Measurements from ENCODE around the gene OR3A3.
"Not testable (repeated sequence)": the region's sequence is repeated elsewhere in the genome, so short reads cannot be mapped to it uniquely, and the experiment has no call there.

The OR3A3 gene

DNA sequence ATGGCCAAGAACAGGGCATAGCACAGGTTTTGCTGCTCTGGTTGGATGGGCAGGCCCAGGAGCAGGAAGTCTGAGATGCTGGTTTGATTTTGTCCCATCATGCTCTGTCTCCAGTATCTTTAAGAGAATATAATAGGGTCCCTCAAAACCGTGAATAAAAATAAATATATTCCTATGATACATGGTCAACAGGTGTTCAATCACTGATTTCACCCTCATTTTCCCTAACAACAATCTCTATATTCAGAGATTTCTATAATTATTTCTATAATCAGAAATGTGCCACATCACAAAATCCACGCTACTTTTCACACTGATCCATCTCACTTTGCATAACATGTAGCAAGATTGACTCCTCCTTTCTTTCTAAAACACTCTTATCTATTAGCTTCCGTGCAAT lies 22.6 kb downstream of the OR3A3 start, which contains the start of gene OR1E2:
Gene OR1E2, minus strand, starts transcription at position 101 of the 400 bp plus-strand sequence. Its CDS starts 0 bp downstream, at position 101.
- Mint-ChIP-seq H3K36me3 (ENCODE audit: low read depth) (no peaks in the 10 kb centered on the region), H3K27me3 (ENCODE audit: low read depth) (peaks cover 4% of the 10 kb centered on the region), H3K4me1 (no peaks in the 10 kb centered on the region), H3K27ac (no peak within 1 kb of the TSS), H3K4me3 (no peak within 1 kb of the TSS), H3K9me3 (peaks cover 24% of the 10 kb centered on the region)
- TF ChIP-seq, protein P1, sequence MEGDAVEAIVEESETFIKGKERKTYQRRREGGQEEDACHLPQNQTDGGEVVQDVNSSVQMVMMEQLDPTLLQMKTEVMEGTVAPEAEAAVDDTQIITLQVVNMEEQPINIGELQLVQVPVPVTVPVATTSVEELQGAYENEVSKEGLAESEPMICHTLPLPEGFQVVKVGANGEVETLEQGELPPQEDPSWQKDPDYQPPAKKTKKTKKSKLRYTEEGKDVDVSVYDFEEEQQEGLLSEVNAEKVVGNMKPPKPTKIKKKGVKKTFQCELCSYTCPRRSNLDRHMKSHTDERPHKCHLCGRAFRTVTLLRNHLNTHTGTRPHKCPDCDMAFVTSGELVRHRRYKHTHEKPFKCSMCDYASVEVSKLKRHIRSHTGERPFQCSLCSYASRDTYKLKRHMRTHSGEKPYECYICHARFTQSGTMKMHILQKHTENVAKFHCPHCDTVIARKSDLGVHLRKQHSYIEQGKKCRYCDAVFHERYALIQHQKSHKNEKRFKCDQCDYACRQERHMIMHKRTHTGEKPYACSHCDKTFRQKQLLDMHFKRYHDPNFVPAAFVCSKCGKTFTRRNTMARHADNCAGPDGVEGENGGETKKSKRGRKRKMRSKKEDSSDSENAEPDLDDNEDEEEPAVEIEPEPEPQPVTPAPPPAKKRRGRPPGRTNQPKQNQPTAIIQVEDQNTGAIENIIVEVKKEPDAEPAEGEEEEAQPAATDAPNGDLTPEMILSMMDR (IDR thresholded peaks at IDR 0.05; ENCODE audit: unreplicated experiment in 3 of 3) = no peak

DNA sequence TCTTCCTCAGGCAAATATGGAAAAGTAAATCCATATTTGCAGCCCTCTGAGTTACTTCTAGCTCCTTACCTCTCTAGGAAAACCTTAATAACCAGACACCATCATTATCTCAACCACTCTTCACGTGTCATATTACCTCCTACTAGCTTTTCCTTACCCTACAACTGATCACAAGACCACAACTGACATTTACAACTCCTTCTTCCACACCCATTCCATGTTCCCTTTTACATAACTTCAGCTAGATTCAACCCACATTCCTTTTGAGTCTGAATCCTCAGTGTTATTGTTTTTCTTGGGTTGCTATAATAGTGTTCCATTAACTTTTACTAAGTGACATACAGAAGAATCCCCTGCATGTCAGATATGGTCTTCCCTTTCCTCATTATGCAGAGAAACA lies 27.2 kb downstream of the OR3A3 start:
- Mint-ChIP-seq H3K27me3 (ENCODE audit: low read depth) (peaks cover 13% of the 10 kb centered on the region), H3K4me3 (no peak overlapping the region), H3K4me1 (no peaks in the 10 kb centered on the region), H3K9me3 (peaks cover 2% of the 10 kb centered on the region), H3K27ac (no peak overlapping the region), H3K36me3 (ENCODE audit: low read depth) (no peaks in the 10 kb centered on the region)
- TF ChIP-seq, protein P1 (IDR thresholded peaks at IDR 0.05; ENCODE audit: unreplicated experiment in 3 of 3) = no peak

DNA sequence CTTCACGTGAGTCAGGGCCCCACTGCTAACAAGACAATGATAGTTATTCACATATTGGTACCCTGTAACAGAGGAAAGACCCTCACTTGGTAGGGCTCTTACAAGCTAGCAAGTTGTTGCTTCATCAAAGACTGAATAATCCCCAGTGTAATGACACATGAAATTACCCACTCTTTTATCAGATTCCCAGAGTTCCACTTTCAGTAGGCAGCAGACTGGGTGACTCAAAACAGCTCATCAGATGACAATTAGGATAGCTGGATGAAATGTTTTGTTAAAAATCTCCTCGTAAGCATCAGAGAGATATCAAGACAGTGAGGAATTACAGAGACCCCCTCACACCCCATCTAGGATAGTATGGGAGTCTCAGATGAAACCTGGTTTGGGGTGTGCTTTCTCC lies 29.3 kb downstream of the OR3A3 start:
- Mint-ChIP-seq H3K27me3 (ENCODE audit: low read depth) (peaks cover 20% of the 10 kb centered on the region), H3K4me1 (no peaks in the 10 kb centered on the region), H3K9me3 (no peaks in the 10 kb centered on the region), H3K27ac (no peak overlapping the region), H3K36me3 (ENCODE audit: low read depth) (no peaks in the 10 kb centered on the region), H3K4me3 (no peak overlapping the region)
- TF ChIP-seq, protein P1 (IDR thresholded peaks at IDR 0.05; ENCODE audit: unreplicated experiment in 3 of 3) = no peak

DNA sequence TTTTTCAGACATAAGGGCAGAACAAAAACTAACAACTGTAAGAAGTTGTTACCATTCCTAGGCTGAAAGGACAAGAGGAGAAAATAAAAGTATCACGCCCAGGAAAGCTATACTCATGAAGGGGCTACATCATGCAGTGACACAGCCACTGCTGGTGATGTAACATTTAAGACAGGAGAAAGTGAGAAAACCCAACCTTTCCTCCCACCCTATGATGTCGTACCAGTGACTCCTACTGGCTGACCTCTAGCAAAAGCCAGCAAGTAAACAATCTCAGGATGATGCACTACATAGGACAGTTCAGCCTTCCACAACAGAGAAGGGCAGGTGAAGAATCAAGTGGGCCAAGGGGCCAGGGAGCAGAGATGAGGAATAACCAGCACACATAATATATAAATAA lies 36.5 kb downstream of the OR3A3 start:
- TF ChIP-seq, protein P1 (IDR thresholded peaks at IDR 0.05; ENCODE audit: unreplicated experiment in 3 of 3) = no peak
- H3K36me3 Mint-ChIP-seq (ENCODE audit: low read depth) = no peaks in the 10 kb centered on the region

DNA sequence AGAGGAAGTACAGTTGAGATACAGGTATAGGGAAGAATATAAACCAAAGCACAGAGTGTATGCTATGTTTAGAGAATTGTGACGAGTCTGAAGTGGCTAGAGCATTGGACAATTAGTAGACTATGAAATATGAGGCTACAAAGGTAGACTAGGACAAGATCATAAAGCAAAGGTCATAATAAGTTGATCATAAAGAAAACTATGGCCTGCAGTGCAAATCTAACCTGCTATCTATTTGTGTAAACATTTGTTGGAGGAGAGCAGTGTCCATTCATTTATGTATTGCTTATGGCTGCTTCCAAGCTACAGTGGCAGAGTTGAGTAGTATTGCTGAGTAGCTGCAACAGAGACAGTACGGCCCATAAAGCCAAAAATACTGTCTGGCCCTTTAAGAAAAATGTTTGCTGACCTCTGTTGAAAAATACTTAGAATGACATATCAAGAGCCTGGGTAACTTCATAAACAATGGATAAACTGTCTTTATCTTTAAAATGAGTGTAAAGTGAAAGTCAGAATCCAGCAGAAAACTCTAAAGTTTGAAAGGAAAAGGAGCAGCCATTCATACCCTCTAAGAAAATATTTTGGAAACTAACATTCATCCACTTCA lies 37.0 kb downstream of the OR3A3 start:
- no peaks in the 10 kb centered on the region for H3K9me3 Mint-ChIP-seq

More for the DNA sequence above, 36.5 kb downstream of the OR3A3 start:
- peaks cover 13% of the 10 kb centered on the region for H3K27me3 Mint-ChIP-seq (ENCODE audit: low read depth)
- no peak overlapping the region for H3K27ac Mint-ChIP-seq
- H3K4me1 Mint-ChIP-seq = no peaks in the 10 kb centered on the region
- no peak overlapping the region for H3K4me3 Mint-ChIP-seq
- no peaks in the 10 kb centered on the region for H3K9me3 Mint-ChIP-seq

DNA sequence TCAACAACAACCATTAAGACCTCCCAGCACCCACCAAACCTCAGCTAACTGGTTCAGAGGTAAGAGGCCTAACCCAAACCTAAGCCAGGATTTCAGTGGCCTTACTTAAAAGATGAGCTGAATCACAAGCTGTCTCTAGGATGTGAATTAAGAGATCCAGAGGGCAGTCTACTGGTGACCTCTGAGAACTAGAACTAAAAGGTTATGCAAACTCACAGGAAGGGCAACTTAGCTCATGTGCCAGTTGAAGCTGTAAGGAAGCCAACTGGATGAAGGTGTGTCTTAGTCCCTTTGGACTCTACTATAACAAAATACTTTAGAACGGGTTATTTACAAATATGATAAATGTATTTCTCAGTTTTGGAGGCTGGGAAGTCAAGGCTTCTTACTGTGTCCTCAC lies 55.2 kb downstream of the OR3A3 start:
- H3K27me3 Mint-ChIP-seq (ENCODE audit: low read depth); H3K4me3 Mint-ChIP-seq; H3K9me3 Mint-ChIP-seq; H3K36me3 Mint-ChIP-seq (ENCODE audit: low read depth); H3K27ac Mint-ChIP-seq; H3K4me1 Mint-ChIP-seq: not testable (repeated sequence)

More for the DNA sequence above, 37.0 kb downstream of the OR3A3 start:
- TF ChIP-seq, protein P1 (IDR thresholded peaks at IDR 0.05; ENCODE audit: unreplicated experiment in 3 of 3) = no peak
- Mint-ChIP-seq H3K4me3 (no peak overlapping the region), H3K27ac (no peak overlapping the region), H3K27me3 (ENCODE audit: low read depth) (peaks cover 13% of the 10 kb centered on the region), H3K4me1 (no peaks in the 10 kb centered on the region), H3K36me3 (ENCODE audit: low read depth) (no peaks in the 10 kb centered on the region)

Data from nephron (organoid).